Posterior cingulate gyrus (tissue), 11 donors: ENCODE data around the gene ADAM12.

Experiments used
- DNase-seq, 10 donors: peaks; one replicate each; pipeline versions ENCODE4 v3.0.0 to v3.0.0-alpha.2; 2020 to 2021; ENCODE audit warnings: mixed read lengths in 3 of 10
- intact Hi-C: fragments of 100-400 bp; cut with DNase I; formaldehyde crosslinking; loops from one replicate; pipeline ENCODE4 v1.15.1; 2023

ADAM12 gene

GRCh38 chr10:126160971-126161630 lies 227.2 kb downstream of the ADAM12 start:
- intact Hi-C loops = no loop called here
- DNase-seq = no peak

GRCh38 chr10:126160571-126160970 lies 227.7 kb downstream of the ADAM12 start:
- no peak for DNase-seq
- intact Hi-C loops = no loop called here

GRCh38 chr10:126158133-126158892 lies 230.0 kb downstream of the ADAM12 start:
- intact Hi-C loops = no loop called here
- no peak for DNase-seq

- DNase-seq = no peak
- intact Hi-C loops = no loop called here
Observed at GRCh38 chr10:126157189-126157588, 231.1 kb downstream of the ADAM12 start.

GRCh38 chr10:126156503-126156902 lies 231.8 kb downstream of the ADAM12 start:
- intact Hi-C loops = no loop called here
- peak in 1 of 10 donors; percentile 50 for DNase-seq

GRCh38 chr10:126156012-126156411 lies 232.3 kb downstream of the ADAM12 start:
- intact Hi-C loops = no loop called here
- DNase-seq = no peak

GRCh38 chr10:126155528-126155927 lies 232.7 kb downstream of the ADAM12 start:
- DNase-seq = no peak
- intact Hi-C loops = no loop called here

- intact Hi-C loops = no loop called here
Observed at GRCh38 chr10:126153711-126154628, 234.3 kb downstream of the ADAM12 start.

GRCh38 chr10:126147866-126148587 lies 240.2 kb downstream of the ADAM12 start:
- no peak for DNase-seq
- intact Hi-C loops = no loop called here

More at GRCh38 chr10:126153711-126154628, 234.3 kb downstream of the ADAM12 start:
- no peak for DNase-seq

- no peak for DNase-seq
- intact Hi-C loops = no loop called here
Observed at GRCh38 chr10:126146771-126147170, 241.5 kb downstream of the ADAM12 start.

GRCh38 chr10:126143117-126143516 lies 245.2 kb downstream of the ADAM12 start:
- no peak for DNase-seq
- intact Hi-C loops = no loop called here

GRCh38 chr10:126140746-126141273 lies 247.5 kb downstream of the ADAM12 start:
- no peak for DNase-seq
- intact Hi-C loops = no loop called here

- intact Hi-C loops = no loop called here
- no peak for DNase-seq
Observed at GRCh38 chr10:126137562-126138221, 250.6 kb downstream of the ADAM12 start.

GRCh38 chr10:126135941-126136595 lies 252.2 kb downstream of the ADAM12 start:
- no peak for DNase-seq
- intact Hi-C loops = no loop called here

- no peak for DNase-seq
- intact Hi-C loops = no loop called here
Observed at GRCh38 chr10:126135177-126135576, 253.1 kb downstream of the ADAM12 start.

GRCh38 chr10:126133906-126134656 lies 254.2 kb downstream of the ADAM12 start:
- intact Hi-C loops = no loop called here
- DNase-seq = no peak

- intact Hi-C loops = no loop called here
- no peak for DNase-seq
Observed at GRCh38 chr10:126133082-126133620, 255.1 kb downstream of the ADAM12 start.

GRCh38 chr10:126131341-126131740 lies 256.9 kb downstream of the ADAM12 start:
- no peak for DNase-seq
- intact Hi-C loops = no loop called here
